SIG-M5 treated with dmso at 0.1 percent for 504 hours (cell line): ENCODE data around the gene NAALADL2.

ENCODE experiments used
- DNase-seq: peaks from one replicate; lab custom pipeline; 2025; ENCODE audit not compliant: unreplicated experiment; lab: John Stamatoyannopoulos, UW

NAALADL2 gene

DNA sequence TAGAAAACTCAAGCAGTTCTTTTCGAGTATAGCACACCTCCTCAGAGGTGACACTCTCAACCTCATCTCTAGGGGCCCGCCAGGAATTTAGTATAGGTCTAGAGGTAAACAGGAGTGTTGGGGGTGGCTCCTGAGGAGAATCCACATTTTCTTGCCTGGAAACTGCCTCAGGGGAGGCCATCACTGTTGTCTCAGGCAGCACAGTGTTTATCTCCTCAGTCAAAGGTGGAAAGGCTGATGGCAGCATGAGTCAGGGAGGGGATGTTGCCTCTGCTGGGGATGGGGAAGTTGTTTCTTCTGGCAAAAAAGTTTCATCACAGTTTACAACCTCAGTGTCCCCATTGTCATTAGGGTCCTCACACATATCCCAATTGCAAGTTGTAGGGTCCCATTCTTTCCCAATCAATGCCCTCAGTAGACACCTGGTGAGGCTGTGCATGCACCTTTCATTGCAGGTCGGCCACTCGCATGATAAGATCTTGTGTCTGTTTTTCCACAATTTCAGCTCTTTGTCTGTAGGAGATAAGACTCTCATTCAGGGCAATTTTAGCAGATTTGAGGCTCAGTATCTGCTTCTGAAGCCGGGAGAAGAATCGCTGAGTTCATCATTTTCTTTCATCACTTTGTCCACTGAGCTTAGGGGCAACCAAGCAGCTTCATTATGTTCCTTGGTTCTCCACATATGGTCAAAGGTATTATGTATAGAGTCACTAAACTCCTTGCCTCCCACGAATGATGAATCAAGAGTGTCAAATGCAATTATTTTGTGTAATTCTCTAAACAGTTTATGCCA, 25.8 kb downstream of the NAALADL2 start:
- no peak for DNase-seq

DNA sequence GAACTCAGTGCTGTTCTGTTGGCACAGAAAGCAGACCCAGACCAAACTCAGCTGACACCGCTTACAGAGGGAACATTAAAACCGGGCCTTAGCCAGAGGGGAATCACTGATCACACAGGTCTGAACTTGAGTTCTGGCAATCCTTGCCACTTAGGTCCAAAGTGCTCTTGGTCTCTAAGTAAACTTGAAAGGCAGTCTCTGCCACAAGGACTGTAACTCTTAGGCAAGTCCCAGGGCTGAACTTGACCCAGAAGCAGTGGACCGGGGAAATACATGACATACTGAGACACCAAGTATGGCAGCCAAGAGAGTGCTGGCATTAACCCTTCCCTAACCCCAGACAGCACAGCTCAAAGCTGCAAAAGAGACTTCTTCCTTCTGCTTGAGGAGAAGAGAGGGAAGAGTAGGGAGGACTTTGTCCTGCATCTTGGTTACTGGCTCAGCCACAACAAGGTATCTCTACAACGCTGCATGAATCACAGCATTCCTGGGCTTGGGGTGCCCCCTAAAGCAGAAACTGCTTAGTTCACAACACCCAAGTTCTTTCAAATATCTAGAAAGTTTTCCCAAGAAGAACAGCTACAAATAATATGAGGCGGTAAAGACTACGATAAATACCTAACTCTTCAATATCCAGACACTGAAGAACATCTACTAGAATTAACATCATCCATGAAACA, 32.5 kb downstream of the NAALADL2 start:
- DNase-seq, result no peak

DNA sequence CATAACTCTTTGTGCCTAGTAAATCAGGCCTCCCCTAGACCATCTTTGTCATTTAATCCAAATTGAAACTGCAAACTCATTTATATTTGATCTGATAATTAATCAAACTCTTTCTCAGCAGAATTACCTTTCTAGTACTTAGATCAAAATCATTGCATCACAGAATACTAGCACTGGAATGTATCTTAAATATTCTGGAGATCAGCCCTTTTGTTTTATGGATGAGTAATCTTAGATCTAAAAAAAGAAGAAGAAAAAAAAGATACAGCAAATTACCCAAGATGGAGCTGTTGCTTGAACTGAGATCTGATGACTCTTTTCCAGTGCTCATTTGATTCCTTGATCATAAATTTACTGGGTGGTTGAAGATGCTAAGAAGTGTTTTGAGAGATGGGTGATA, 47.9 kb downstream of the NAALADL2 start:
- DNase-seq, result no peak

DNA sequence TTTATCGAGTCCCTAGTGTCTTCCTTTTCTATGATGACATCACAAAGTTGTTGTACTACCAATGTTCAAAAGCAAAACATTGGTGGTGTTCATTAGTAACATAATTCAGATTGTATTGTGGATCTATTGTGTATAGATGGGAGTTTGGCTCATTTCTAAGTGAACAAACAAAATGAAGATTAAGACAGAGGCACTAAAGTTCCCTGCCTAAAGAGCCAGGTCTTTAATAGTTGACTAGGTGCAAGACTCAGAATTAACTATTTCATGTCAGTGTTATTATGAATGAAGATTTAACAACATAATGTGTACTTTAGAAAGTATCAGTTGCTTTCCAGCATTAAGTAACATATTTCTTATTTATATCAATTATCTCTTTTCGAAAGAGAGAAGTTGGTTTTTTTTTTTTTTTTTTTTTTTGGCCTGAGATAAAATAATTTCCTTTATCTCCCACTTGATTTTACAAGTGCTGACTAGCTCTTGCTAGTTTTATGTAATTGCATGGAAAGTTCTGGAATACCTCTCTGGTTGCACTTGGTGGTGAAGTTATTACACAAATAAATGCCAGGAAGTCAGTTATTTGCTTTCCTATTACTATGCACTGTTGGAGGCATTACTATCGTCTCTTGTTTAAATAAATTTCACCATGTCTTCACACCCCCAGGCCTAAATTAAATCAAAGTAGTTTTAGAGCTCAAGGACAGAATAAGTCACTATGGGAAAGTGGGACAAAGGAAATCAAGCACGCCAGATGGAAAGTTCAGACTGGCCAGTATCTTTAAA, 48.7 kb downstream of the NAALADL2 start:
- no peak for DNase-seq

DNA sequence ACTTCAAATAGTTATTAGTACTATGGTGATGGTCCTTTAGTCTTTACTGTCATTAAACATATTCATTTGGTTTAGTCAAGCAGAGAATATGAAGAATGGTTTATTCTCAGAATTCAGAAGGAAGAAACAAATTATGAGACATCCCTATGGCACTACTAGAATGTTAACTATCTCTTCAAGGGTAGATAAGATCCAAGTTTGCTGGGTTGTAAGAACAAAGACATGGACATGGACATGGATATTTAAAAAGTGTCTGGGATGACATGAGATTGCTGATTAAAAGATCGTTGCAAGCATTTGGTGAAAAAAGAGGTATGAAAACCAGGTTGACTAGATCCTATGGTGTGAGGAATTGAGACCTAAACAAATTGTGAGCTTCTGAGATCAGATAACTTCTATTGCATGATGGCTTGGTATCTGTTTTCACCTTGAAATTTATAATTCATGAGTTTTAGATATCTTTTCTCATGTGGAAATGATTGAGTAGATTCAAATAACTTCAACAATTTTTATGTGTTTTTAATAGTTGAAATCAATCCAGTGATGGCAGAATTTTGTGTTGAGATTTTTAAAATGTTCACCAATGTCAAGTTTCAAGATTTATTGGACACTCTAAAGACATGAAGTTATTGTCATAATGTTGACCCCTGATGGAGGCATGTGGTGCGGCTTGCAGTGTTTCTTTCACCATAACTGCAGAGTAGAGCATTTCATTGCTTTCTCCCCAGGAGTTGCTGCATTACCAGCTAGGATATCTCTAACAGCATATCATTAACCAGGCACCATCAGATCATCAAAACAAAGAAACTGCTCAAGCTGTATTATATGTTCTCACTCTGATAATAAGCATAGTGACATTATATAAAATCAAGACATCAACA, 72.6 kb downstream of the NAALADL2 start:
- no peak for DNase-seq

DNA sequence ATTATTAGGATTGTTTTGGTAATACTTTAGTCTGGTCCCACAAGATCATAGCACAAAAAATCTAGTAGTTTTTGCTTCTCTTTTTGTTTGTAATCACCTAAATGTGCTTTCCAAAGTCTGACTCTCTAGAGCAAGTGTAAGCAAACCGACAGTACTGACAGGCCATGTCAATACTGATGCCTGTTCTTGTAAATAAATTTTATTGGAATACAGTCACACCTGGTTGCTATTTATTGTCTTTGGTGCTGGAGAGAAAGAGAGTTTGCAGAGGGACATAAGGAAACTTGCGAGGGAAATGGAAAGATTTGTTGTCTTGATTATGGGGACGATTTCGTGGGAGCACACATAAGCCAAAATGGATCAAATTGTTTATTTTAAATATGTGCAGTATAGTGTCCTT, 77.5 kb downstream of the NAALADL2 start:
- DNase-seq, result no peak

DNA sequence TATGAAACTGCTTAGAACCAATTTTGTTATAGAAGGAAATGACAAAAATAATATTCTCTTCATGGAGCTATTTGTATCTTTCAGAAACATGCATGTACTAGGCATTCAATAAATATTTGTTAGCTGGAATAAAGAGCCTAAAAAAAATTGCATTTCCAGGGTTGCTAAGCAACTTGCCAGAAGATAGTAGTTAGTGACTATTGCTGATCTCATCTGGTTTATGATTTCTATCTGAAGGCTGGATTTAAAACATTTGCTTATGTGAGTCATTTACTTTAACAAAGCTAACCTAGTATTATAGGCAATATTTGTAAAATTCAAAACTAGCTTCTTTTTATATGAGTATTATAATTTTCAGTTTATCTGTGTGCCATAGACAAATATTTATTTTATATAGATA, 78.3 kb downstream of the NAALADL2 start:
- no peak for DNase-seq

DNA sequence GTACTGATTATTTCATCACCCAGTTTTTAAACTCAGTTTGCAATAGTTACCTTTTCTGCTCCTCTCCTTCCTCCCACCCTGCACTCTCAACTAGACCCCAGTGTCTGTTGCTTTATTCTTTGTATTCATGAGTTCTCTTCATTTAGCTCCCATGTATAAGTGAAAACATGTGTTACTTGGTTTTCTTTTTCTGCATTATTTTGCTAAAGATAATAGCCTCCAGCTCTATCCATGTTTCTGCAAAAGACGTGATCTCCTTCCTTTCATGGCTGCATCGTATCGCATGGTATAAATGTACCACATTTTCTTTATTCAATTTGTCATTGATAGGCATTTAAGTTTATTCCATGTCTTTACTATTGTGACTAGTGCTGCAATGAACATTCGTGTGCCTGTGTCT, 79.0 kb downstream of the NAALADL2 start:
- DNase-seq, result no peak

DNA sequence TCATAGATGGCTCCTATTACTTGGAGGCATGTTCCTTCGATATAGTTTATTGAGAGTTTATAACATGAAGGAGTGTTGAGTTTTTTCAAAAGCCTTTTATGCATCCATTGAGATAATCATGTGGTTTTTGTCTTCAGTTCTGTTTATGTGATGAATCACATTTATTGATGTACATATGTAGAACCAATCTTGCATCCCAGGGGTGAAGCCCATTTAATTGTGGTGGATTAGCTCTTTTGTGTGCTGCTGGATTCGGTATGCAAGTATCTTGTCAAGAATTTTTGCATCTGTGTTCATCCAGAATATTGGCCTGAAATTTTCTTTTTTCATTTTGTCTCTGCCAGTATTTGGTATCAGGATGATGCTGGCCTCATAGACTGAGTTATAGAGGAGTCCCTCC, 81.0 kb downstream of the NAALADL2 start:
- no peak for DNase-seq

DNA sequence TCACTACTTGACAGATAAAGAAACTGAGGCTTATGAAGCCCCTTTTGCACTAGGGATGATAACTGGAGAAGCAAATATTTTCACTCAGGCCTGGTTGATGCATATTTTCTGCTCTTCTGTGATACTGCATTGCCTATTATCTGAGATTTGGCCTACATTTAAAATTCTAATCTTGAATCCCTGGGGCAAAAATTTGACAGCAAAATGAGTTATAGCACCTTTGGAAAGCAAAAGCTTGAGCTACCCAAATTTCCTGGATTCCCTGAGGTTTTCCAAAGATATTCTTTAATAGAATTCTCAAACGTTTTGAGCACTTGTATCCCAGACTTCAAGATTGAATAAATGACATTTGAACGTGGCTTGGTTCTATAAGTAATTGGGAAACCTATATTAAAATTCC, 86.1 kb downstream of the NAALADL2 start:
- DNase-seq, result no peak

DNA sequence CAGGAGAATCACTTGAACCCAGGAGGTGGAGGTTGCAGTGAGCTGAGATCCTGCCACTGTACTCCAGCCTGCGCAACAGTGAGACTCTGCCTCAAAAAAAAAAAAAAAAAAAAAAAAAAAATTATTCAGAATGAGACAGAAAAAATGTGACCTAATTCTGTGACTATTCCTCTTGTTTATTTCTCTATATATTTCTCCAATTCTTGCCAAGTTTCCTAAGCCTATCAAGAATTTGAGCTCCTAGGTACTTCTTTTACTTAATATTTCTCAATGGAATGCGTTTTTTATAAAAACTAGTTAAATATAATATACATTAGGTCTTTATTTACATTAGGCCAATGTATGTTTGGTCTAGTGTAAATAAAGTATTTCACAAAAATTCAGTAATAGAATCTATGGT, 86.8 kb downstream of the NAALADL2 start:
- DNase-seq, result no peak

DNA sequence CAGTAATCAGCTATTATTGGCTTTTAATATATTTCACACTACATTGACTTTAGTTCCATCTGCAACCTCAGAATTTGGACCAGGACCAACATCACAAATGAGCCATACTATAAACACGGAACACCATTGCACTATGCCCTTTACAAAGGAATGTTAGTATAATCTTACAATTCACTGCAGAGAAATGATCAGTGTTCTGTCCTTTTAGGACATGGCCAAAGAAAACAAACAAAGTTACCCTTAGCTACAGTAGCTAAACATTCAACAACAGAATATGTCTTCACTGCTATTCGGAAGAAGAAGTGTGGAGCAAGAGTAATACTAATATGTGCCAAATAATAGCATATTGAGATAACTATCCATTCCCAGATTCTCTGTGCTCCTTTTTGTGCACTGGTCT, 90.4 kb downstream of the NAALADL2 start:
- no peak for DNase-seq

DNA sequence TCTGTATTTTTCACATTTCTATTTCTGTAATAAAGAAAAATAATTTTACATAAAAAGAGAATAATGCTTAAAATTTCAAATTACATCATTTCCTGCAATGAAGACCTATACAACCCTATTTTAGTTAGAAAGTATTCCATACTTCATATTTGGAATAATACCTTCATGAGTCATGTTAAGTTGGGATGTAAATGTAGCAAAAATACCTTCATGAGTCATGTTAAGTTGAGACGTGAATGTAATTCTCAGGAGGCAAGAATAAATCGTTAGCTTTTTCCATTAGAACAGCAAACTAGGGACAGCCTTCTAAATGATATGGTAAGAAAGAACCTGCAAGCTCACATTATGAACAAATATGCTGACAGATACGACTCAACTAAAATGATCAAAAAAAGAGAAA, 91.9 kb downstream of the NAALADL2 start:
- DNase-seq, result no peak

DNA sequence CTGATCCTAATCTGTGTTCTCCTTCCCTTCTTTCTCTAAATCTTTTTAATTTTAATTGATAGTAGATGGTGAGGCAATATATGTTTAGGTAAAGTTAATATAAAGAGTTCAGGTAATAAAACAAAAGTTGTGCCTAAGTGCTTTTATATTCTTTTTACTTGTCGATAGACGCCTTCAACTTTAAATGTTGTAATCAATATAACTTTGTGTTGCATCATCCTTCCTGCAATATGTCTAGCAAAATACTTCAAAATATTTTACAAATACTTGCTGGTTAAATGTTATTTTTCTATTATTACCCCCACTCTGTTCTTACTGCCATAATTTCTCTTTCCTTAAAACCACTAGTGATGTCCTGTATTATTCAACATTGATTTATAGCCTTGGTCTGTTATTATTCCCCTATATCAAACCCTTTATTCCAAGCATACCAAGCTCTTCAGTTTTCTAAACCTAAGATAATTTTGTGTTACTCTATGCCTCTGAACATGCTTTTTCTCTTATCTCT, 92.4 kb downstream of the NAALADL2 start:
- DNase-seq, result no peak

DNA sequence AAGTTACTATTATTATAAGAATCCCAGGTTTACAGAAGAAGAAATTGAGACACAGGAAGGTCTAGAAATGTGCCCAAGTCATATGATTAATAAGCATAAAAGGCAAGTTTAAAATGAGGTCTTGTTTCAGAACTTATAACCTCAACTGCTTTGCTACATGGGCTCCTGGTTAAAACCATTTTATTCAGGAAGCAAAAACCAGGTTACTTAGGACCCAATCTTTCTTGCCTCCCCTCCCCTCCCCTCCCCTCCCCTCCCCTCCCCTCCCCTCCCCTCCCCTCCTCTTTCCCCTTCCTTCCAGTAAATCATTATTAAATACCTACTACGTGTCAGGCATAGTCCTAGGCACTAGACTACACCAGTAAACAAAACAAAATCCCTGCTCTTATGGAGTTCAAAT, 93.9 kb downstream of the NAALADL2 start:
- DNase-seq, result no peak

DNA sequence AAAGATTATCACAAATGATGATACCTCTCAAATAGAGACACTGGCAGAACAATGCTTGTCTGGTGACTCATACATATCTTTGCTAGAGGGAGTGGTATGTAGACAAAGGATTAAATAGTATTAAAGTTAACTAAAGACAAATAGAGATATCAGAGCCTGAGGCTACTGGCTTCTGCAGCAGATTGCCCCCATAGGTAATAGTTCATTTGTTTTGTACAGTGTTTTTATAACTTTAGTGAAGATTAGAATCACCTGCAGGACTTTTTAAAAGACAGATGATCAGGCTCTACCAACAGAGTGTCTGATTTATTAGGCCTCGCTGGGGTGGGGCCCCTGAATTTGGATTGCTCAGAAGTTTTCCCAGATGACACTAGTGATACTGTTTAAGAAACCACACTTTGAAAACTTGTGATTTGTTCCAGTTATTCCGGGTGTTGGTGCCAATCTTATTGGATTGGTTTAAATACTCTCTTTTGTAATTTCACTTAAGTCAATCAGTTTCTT, 96.4 kb downstream of the NAALADL2 start:
- peak; percentile 17 for DNase-seq

DNA sequence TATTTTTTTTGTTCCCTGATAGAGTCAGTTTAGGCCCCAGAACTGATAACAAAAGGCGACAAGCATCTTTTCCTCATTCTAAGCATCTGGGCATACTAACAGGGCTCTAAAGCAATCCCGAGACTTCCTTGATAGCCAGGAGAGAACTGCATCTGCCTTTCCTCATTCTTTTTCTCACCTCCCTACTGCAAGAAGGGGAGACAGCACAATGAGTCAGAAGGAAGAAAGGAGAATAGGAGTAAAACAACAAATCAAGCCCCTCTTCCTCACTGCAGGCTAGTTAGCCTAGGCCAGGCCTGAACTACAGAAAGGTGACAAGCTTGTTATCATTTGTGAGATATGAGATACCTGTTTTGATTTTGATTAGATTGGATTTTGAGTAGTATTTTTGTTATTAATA, 97.9 kb downstream of the NAALADL2 start:
- no peak for DNase-seq

DNA sequence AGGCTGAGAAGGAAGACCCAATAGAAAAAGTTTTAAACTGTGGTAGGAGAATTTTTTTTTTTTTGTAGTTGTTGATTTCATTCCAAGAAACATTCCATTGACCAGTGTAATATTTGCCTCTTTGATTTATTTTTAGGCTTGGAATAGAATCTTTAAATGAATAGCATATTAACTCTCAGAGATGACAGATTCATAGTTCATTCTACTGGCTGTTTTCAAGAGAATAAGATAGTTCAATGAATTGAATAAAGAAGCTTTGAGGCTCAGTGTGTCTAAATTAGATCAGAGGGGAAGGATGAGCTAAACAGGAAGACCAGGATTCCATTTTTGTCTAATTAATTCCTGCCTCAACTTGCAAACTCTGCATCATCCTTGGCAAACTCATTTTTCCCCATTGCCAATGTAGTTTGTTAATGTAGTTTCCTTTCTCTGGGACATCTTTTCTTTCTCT, 98.4 kb downstream of the NAALADL2 start:
- DNase-seq, result no peak

DNA sequence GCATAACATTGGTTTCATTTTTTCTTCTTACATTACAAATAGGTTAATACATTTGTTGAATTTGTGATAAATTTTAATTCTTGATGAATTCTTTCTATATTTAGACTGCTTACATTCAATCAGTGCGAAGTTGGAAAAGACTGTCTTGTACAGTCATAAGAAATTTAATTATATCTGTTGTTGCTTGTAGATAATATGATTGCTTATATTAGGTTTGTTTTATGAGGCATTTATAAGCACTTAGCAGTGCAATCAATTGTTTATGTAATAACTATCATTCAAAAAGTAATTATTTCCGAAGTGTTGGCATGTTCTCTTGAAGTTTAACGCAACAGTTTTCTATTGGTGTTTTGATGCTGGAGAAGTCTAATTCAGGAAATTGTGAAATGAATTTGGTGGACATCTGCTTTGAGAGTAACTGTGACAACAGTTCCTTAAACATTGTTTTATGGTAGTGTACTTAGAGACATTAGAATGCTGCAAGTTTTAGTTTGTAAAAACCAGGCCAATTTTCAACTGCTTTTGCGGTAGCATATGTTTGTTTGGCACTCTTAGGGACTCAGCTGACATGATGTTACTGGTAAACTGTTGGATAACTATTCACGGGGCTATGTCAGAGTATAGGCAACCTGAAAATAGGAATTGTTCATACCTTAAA, 99.7 kb downstream of the NAALADL2 start:
- DNase-seq, result no peak

DNA sequence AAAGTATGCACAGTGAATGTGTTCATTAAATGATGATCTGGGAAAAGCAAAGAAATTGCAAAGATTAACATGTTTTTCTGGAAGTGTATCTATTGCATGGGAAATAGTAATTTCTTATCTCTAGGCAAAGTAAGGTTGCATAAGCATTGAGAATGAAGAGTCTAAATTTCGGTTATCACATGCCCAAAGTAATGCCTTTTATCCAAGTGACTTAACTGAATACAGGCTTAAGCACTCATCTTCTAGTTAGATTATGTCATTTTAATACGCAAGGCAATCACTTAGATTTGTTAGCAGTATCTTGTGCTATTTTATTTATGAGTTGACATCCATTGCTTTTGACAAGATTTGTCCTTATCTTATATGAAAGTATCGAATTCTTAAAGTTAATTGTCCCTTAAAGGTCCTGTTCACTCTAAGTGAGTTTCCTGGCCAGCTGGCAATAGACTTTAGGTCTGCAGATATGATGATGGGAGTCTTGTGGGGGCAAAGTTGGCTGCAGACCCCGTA, 100.5 kb downstream of the NAALADL2 start:
- no peak for DNase-seq
